ENCODE results near the gene DNAJC15.

The DNAJC15 gene

DNA sequence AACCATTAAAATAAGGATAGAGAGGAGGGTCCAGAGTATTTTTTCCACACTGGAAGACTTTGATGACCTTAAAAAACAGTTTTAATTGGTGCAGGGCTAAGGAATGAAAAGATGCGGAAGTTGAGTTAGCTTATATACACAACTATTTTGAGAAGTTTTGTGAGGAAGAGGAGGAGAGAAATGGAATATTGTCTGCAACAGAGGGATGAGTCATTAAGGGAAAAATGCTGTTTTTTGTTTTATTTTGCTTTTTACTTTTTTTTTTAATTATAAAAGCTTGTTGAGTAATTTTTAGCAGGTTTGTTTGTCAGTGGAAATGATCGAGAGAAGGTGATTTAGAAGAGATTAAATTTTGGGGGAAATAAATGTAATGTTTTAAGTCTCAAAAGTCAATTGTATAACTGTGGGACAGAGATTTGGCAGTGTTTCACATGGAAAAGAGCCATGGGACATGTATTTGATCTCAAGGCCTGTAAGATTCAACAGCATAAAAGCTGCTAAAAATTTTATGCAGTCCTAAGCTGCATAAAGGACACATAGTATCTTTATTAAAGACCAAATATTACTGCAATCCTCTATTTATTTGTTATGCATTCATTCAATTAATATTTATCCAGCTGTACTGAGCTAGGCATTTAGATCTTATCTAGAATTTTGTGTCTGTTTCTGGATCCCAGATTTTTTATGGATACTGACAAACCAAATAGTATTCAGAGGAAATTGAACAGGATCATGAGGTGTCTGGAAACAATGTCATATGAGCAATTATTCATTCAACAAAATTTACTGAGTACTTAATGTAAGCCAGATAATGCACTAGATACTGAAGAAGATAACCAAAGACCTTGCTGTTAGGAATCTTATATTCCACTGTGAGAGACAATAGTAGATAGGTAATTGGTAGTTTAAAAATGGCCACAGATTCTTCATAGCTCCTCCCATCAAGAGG is 72.7 kb downstream of the DNAJC15 start:
- ChIA-PET CTCF (interaction anchor here (1.0 to 3.8 kb wide), 6 partner anchors 10 to 28 kb away, joined by 3 to 22 read pairs (median 6); no protein-coding TSS in a partner anchor), POLR2A (no interaction called here)
- TF ChIP-seq, protein P1, sequence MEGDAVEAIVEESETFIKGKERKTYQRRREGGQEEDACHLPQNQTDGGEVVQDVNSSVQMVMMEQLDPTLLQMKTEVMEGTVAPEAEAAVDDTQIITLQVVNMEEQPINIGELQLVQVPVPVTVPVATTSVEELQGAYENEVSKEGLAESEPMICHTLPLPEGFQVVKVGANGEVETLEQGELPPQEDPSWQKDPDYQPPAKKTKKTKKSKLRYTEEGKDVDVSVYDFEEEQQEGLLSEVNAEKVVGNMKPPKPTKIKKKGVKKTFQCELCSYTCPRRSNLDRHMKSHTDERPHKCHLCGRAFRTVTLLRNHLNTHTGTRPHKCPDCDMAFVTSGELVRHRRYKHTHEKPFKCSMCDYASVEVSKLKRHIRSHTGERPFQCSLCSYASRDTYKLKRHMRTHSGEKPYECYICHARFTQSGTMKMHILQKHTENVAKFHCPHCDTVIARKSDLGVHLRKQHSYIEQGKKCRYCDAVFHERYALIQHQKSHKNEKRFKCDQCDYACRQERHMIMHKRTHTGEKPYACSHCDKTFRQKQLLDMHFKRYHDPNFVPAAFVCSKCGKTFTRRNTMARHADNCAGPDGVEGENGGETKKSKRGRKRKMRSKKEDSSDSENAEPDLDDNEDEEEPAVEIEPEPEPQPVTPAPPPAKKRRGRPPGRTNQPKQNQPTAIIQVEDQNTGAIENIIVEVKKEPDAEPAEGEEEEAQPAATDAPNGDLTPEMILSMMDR (IDR thresholded peaks at IDR 0.05; ENCODE audit: control extremely low read depth, extremely low read depth, low read depth, missing control alignments): no peak
- no peak for DNase-seq (ENCODE audit: extremely low spot score)

DNA sequence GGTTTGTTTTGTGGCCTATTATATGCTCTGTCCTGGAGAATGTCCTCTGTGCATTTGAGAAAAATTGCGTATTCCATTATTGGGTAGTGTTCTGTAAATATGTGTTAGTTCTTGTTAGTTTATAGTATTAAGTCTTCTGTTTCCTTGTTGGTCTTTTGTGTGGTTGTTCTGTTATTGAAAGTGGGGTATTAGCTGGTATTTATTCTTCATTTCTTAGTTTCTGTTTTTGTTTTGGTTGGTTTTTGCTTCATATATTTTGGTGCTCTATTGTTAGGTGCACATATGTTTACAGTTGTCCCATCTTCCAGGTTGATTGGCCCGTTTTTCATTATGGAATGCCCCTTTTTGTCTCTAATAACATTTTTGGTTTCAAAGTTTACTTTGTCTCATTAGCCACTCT is 77.3 kb downstream of the DNAJC15 start:
- ChIA-PET CTCF (interaction anchor here (1.3 to 1.6 kb wide), 3 partner anchors 10 to 15 kb away, joined by 5 to 11 read pairs (median 6); no protein-coding TSS in a partner anchor), POLR2A (no interaction called here)
- TF ChIP-seq, protein P1 (IDR thresholded peaks at IDR 0.05; ENCODE audit: control extremely low read depth, extremely low read depth, low read depth, missing control alignments): no peak
- no peak for DNase-seq (ENCODE audit: extremely low spot score)

DNA sequence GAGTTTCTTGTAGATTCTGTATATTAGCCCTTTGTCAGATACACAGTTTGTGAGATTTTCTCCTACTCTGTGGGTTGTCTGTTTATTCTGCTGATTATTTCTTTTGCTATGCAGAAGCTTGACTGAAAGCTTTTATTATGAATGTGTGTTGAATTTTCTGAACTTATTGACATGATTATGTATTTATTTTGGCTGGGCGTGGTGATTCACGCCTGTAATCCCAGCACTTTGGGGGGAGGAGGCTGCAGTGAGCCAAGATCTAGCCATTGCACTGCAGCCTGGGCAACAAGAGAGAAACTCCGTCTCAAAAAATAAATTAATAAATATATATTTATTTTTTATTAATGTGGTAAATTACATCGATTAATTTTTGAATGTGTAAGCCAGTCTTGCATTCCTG is 78.9 kb downstream of the DNAJC15 start:
- ChIA-PET CTCF (no interaction called here), POLR2A (no interaction called here)
- TF ChIP-seq, protein P1 (IDR thresholded peaks at IDR 0.05; ENCODE audit: control extremely low read depth, extremely low read depth, low read depth, missing control alignments): no peak
- no peak for DNase-seq (ENCODE audit: extremely low spot score)

DNA sequence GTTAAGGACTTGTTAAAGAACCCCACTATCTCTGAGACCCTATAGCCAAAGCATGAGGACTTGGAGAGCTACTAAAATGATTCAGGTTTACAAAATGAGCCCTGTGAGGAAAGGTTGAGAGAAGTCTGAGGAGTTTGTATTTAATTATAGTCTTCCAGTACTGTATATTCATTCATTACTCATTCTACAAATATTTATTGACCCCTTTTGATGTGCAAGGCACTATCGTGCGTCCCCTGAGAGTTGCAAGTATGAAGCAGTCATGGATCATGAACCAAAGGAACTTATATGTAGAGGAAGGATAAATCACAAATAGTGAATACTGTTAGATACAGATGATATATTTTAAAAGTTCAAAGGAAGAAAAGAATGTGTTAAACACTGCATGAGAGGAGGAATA is 84.4 kb downstream of the DNAJC15 start:
- ChIA-PET POLR2A (no interaction called here), CTCF (no interaction called here)
- no peak for DNase-seq (ENCODE audit: extremely low spot score)

GRCh38 chr13:43110036-43110435 is 86.7 kb downstream of the DNAJC15 start:
- POLR2A ChIA-PET: no interaction called here
- no peak for DNase-seq (ENCODE audit: extremely low spot score)
- CTCF ChIA-PET: interaction anchor here (1.3 to 1.4 kb wide), 2 partner anchors 24 to 58 kb away, joined by 3 read pairs; no protein-coding TSS in a partner anchor
- TF ChIP-seq, protein P1 (IDR thresholded peaks at IDR 0.05; ENCODE audit: control extremely low read depth, extremely low read depth, low read depth, missing control alignments): no peak

More for the DNA sequence above, 84.4 kb downstream of the DNAJC15 start:
- TF ChIP-seq, protein P1 (IDR thresholded peaks at IDR 0.05; ENCODE audit: control extremely low read depth, extremely low read depth, low read depth, missing control alignments): no peak

DNA sequence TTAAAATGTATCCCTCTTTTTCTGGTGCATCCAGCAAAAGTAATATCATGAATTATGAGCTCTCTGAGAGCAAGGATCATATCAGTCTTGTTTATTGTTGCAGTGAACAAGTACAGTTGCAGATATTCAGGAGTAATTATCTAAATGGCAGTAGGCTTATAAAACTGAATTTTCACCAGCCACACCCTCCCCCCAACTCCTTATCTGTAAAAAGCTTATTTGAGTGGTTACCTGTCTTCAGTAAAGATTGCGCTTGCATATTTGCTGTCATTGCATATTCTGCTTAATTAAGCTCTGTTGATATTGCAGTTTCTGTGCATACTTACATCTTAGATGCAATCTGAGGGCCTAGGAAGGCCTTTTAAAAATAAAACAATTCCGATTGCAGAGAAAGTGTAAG is 87.3 kb downstream of the DNAJC15 start:
- no peak for DNase-seq (ENCODE audit: extremely low spot score)
- ChIA-PET POLR2A (no interaction called here), CTCF (interaction anchor here (1.3 to 2.4 kb wide), 3 partner anchors 11 to 24 kb away, joined by 3 to 5 read pairs (median 5); no protein-coding TSS in a partner anchor)
- TF ChIP-seq, protein P1 (IDR thresholded peaks at IDR 0.05; ENCODE audit: control extremely low read depth, extremely low read depth, low read depth, missing control alignments): no peak

Data from GM10248 (cell line).